H9 (cell line): ENCODE data around the gene GDAP1L1. TPM values are rescaled to one million over a fixed set of nuclear protein-coding genes. Genes with fewer than 3 reads are reported as not detected.

ENCODE experiments used
- DNase-seq: peaks from one replicate; pipeline ENCODE4 v3.0.0-alpha.2; 2017
- H2AFZ ChIP-seq: one replicate; pipeline ENCODE4 v1.6.1; 2013; ENCODE audit warnings: mild to moderate bottlenecking, low read length, control low read depth, moderate library complexity
- H2AK5ac ChIP-seq: 2 replicates; pipeline ENCODE4 v1.6.1; 2013; ENCODE audit warnings: low read length, control low read depth, mixed read lengths; ENCODE audit not compliant: insufficient read length
- H2BK120ac ChIP-seq: one replicate; pipeline ENCODE4 v1.6.1; 2013; ENCODE audit warnings: low read depth, mild to moderate bottlenecking, low read length, control low read depth, inconsistent platforms; ENCODE audit not compliant: poor library complexity, severe bottlenecking
- H2BK12ac ChIP-seq: 2 replicates; pipeline ENCODE4 v1.6.1; 2013; ENCODE audit warnings: low read length, control low read depth, mixed read lengths, low read depth; ENCODE audit not compliant: insufficient read length
- H2BK15ac ChIP-seq: 2 replicates; pipeline ENCODE4 v1.6.1; 2013; ENCODE audit warnings: low read depth, low read length, control low read depth
- H2BK20ac ChIP-seq: one replicate; pipeline ENCODE4 v1.6.1; 2013; ENCODE audit warnings: low read depth, mild to moderate bottlenecking, low read length, control low read depth, inconsistent platforms; ENCODE audit not compliant: poor library complexity, severe bottlenecking
- H2BK5ac ChIP-seq: 2 replicates; pipeline ENCODE4 v1.6.1; 2013; ENCODE audit warnings: low read length, control low read depth, mixed read lengths; ENCODE audit not compliant: insufficient read length
- H3K14ac ChIP-seq: 2 replicates; pipeline ENCODE4 v1.6.1; 2013; ENCODE audit warnings: low read length, control low read depth; ENCODE audit not compliant: insufficient read depth
- H3K18ac ChIP-seq: 2 replicates; pipeline ENCODE4 v1.6.1; 2013; ENCODE audit warnings: low read depth, mild to moderate bottlenecking, mixed read lengths, low read length, control low read depth; ENCODE audit not compliant: insufficient read length
- H3K23ac ChIP-seq: 2 replicates; pipeline ENCODE4 v1.6.1; 2013; ENCODE audit warnings: low read length, control low read depth, mixed read lengths, low read depth; ENCODE audit not compliant: insufficient read length
- H3K23me2 ChIP-seq: 2 replicates; pipeline ENCODE4 v1.6.1; 2013; ENCODE audit warnings: low read depth, mild to moderate bottlenecking, mixed read lengths, low read length, control low read depth; ENCODE audit not compliant: insufficient read length, poor library complexity, severe bottlenecking
- H3K27ac ChIP-seq: 2 replicates; pipeline ENCODE4 v1.5.1; 2013; ENCODE audit warnings: low read length, control low read depth, mixed read lengths, low read depth; ENCODE audit not compliant: insufficient read length
- H3K27me3 ChIP-seq: 2 replicates; pipeline ENCODE4 v1.6.1; 2013; ENCODE audit warnings: low read length, control low read depth, inconsistent platforms; ENCODE audit not compliant: insufficient read depth
- H3K4ac ChIP-seq: 2 replicates; pipeline ENCODE4 v1.6.1; 2013; ENCODE audit warnings: low read depth, mild to moderate bottlenecking, control low read depth, inconsistent platforms, low read length, moderate library complexity
- H3K4me1 ChIP-seq: 2 replicates; pipeline ENCODE4 v1.6.1; 2013; ENCODE audit warnings: low read length, control low read depth, inconsistent platforms; ENCODE audit not compliant: insufficient read depth
- H3K4me2 ChIP-seq: 2 replicates; pipeline ENCODE4 v1.6.1; 2013; ENCODE audit warnings: low read length, control low read depth, mixed read lengths; ENCODE audit not compliant: insufficient read length, insufficient read depth
- H3K56ac ChIP-seq: 2 replicates; pipeline ENCODE4 v1.6.1; 2013; ENCODE audit warnings: low read depth, mild to moderate bottlenecking, mixed read lengths, low read length, control low read depth; ENCODE audit not compliant: insufficient read length
- H3K79me1 ChIP-seq: 2 replicates; pipeline ENCODE4 v1.6.1; 2013; ENCODE audit warnings: low read depth, mild to moderate bottlenecking, moderate library complexity, low read length, control low read depth, inconsistent platforms; ENCODE audit not compliant: insufficient read depth, poor library complexity, severe bottlenecking
- H3K79me2 ChIP-seq: 2 replicates; pipeline ENCODE4 v1.6.1; 2013; ENCODE audit warnings: low read length, control low read depth, inconsistent platforms; ENCODE audit not compliant: insufficient read depth
- H3K9ac ChIP-seq: 2 replicates; pipeline ENCODE4 v1.6.1; 2013; ENCODE audit warnings: low read length, control low read depth, mixed read lengths; ENCODE audit not compliant: insufficient read length; ENCODE audit errors: extremely low read depth
- H3K9me3 ChIP-seq: one replicate; pipeline ENCODE4 v1.6.1; 2013; ENCODE audit warnings: low read depth, low read length, inconsistent platforms; ENCODE audit not compliant: control insufficient read depth
- H3T11ph ChIP-seq: one replicate; pipeline ENCODE4 v1.6.1; 2013; ENCODE audit warnings: mild to moderate bottlenecking, low read length, control low read depth, inconsistent platforms
- H4K20me1 ChIP-seq: one replicate; pipeline ENCODE4 v1.6.1; 2013; ENCODE audit not compliant: control insufficient read depth, insufficient read length, insufficient read depth
- H4K5ac ChIP-seq: 2 replicates; pipeline ENCODE4 v1.6.1; 2013; ENCODE audit warnings: low read depth, mild to moderate bottlenecking, mixed read lengths, low read length, control low read depth; ENCODE audit not compliant: insufficient read length
- H4K8ac ChIP-seq: replicated peaks from 2 replicates; pipeline ENCODE4 v1.6.1; 2013; ENCODE audit warnings: low read length, control low read depth, mixed read lengths, low read depth; ENCODE audit not compliant: insufficient read length
- H4K91ac ChIP-seq: 2 replicates; pipeline ENCODE4 v1.6.1; 2013; ENCODE audit warnings: low read depth, mild to moderate bottlenecking, moderate library complexity, mixed read lengths, low read length, control low read depth; ENCODE audit not compliant: insufficient read length
- H3K27ac Mint-ChIP-seq, 3 experiments: 2 replicates in 2 of 3; 3 replicates in 1 of 3; pipeline ENCODE4 v1.8.0; 2020 to 2021; ENCODE audit warnings: mixed read lengths in 3 of 3, mild to moderate bottlenecking in 1 of 3, moderate library complexity in 1 of 3
- H3K27me3 Mint-ChIP-seq: 2 replicates; pipeline ENCODE4 v1.8.0; 2021; ENCODE audit warnings: low read depth, mild to moderate bottlenecking, moderate library complexity, mixed read lengths
- H3K36me3 Mint-ChIP-seq, 3 experiments: 2 replicates in 2 of 3; 3 replicates in 1 of 3; pipeline ENCODE4 v1.8.0; 2020 to 2021; ENCODE audit warnings: low read depth in 3 of 3, mixed read lengths in 3 of 3; ENCODE audit not compliant: insufficient read depth in 1 of 3
- H3K4me1 Mint-ChIP-seq, 2 experiments: 2 replicates each; pipeline ENCODE4 v1.8.0; 2020; ENCODE audit warnings: mixed read lengths in 2 of 2
- H3K4me3 Mint-ChIP-seq, 2 experiments: 2 replicates in 1 of 2; 3 replicates in 1 of 2; pipeline ENCODE4 v1.8.0; 2020 to 2021; ENCODE audit warnings: mild to moderate bottlenecking in 2 of 2, mixed read lengths in 2 of 2, moderate library complexity in 1 of 2
- H3K9me3 Mint-ChIP-seq, 2 experiments: 2 replicates in 1 of 2; 3 replicates in 1 of 2; pipeline ENCODE4 v1.8.0; 2020; ENCODE audit warnings: mild to moderate bottlenecking in 2 of 2, mixed read lengths in 2 of 2, moderate library complexity in 1 of 2
- WGBS: extraction: QIAGEN DNeasy Blood & Tissue Kit; methylation state at CpG from one replicate; pipeline ENCODE4 v1.1.7; 2013; ENCODE audit warnings: missing lambda C conversion rate, low lambda C conversion rate, mixed read lengths; ENCODE audit not compliant: insufficient read length; ENCODE audit errors: extremely low coverage; 5-methylcytosine and 5-hydroxymethylcytosine counted together
- total RNA-seq: library from RNA; stranded (reverse); gene quantifications from 2 replicates; pipeline ENCODE4 v1.2.1, GENCODE V29; 2021
- TF ChIP-seq, protein P1 (sequence below): fragments of 200-600 bp; sonication (generic); conservative IDR thresholded peaks from 3 replicates; pipeline ENCODE4 v1.8.0; 2021; ENCODE audit warnings: antibody characterized with exemption, mild to moderate bottlenecking

The GDAP1L1 gene
- total RNA-seq, 1 experiment from 2014 or later: 5.9 TPM

DNA sequence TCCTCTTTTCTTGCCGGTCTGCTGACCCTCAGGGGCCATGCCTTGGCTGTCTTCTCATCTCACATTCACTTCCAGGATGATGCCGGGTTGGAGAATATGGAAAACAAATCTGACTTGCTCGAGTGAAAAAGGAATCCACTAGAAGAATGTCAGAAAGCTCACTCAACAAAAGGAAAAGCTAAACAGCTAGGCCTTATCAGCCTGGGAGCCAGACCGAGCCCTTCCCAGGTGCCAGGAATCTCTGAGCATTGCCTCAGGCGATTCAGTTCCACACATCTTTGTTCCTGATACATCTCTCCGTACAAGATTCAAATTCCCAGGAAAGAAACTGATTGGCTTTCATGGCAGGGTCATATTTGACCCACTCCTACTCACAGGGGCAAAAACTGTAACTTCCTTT, 27.3 kb upstream of the GDAP1L1 start:
- H3K14ac ChIP-seq: no peak overlapping the region
- no peak overlapping the region for H3K4me2 ChIP-seq
- Mint-ChIP-seq H3K27ac (peak overlapping the region; percentile 1 to 69 (median 42); a peak in 5 of 7 replicates), H3K36me3 (no peaks in the 10 kb centered on the region), H3K9me3 (no peaks in the 10 kb centered on the region), H3K4me3 (peak overlapping the region in 1 of 2 experiments; percentile 6; a peak in 1 of 5 replicates), H3K27me3 (no peaks in the 10 kb centered on the region), H3K4me1 (peaks cover 20 to 28% of the 10 kb centered on the region in 2 experiments)
- H4K91ac ChIP-seq: no peak overlapping the region
- no peak overlapping the region for H3K18ac ChIP-seq
- no peak overlapping the region for H3K23ac ChIP-seq
- H3K27ac ChIP-seq: no peak overlapping the region
- H3K23me2 ChIP-seq: no peaks in the 10 kb centered on the region
- no peak overlapping the region for H3T11ph ChIP-seq
- no peak overlapping the region for H4K8ac ChIP-seq
- H4K20me1 ChIP-seq: no peaks in the 10 kb centered on the region
- no peak overlapping the region for H3K56ac ChIP-seq
- H2BK15ac ChIP-seq: no peak overlapping the region
- H4K5ac ChIP-seq: no peak overlapping the region
- no peak overlapping the region for H2BK5ac ChIP-seq
- H2AFZ ChIP-seq: no peak overlapping the region
- H3K79me1 ChIP-seq: no peaks in the 10 kb centered on the region
- no peak overlapping the region for H2BK20ac ChIP-seq
- DNase-seq: no peak
- H3K27me3 ChIP-seq: no peaks in the 10 kb centered on the region
- TF ChIP-seq, protein P1, sequence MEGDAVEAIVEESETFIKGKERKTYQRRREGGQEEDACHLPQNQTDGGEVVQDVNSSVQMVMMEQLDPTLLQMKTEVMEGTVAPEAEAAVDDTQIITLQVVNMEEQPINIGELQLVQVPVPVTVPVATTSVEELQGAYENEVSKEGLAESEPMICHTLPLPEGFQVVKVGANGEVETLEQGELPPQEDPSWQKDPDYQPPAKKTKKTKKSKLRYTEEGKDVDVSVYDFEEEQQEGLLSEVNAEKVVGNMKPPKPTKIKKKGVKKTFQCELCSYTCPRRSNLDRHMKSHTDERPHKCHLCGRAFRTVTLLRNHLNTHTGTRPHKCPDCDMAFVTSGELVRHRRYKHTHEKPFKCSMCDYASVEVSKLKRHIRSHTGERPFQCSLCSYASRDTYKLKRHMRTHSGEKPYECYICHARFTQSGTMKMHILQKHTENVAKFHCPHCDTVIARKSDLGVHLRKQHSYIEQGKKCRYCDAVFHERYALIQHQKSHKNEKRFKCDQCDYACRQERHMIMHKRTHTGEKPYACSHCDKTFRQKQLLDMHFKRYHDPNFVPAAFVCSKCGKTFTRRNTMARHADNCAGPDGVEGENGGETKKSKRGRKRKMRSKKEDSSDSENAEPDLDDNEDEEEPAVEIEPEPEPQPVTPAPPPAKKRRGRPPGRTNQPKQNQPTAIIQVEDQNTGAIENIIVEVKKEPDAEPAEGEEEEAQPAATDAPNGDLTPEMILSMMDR: no peak
- H2AK5ac ChIP-seq: no peak overlapping the region
- no peaks in the 10 kb centered on the region for H3K4me1 ChIP-seq
- H3K79me2 ChIP-seq: no peaks in the 10 kb centered on the region
- no peak overlapping the region for H2BK120ac ChIP-seq
- no peak overlapping the region for H3K9ac ChIP-seq
- no peak overlapping the region for H2BK12ac ChIP-seq
- H3K4ac ChIP-seq: no peak overlapping the region
- WGBS: no CpG with 5 or more reads among the region's 6 CpGs
- H3K9me3 ChIP-seq: no peaks in the 10 kb centered on the region
